Stimulated activated CD8-positive, alpha-beta memory T cell treated with anti-CD3 and anti-CD28 coated beads, Interleukin-12 subunit alpha, Interleukin-12 subunit beta, amount 100 ng/mL, for 4 hours (primary cell): ENCODE results near the gene PEX7.
"Not testable (repeated sequence)": the region's sequence is repeated elsewhere in the genome, so short reads cannot be mapped to it uniquely, and the experiment has no call there.

Experiments used
- DNase-seq: peaks from one replicate; pipeline ENCODE4 v3.0.0-alpha.2; 2020; ENCODE audit warnings: low read depth

Gene PEX7

DNA sequence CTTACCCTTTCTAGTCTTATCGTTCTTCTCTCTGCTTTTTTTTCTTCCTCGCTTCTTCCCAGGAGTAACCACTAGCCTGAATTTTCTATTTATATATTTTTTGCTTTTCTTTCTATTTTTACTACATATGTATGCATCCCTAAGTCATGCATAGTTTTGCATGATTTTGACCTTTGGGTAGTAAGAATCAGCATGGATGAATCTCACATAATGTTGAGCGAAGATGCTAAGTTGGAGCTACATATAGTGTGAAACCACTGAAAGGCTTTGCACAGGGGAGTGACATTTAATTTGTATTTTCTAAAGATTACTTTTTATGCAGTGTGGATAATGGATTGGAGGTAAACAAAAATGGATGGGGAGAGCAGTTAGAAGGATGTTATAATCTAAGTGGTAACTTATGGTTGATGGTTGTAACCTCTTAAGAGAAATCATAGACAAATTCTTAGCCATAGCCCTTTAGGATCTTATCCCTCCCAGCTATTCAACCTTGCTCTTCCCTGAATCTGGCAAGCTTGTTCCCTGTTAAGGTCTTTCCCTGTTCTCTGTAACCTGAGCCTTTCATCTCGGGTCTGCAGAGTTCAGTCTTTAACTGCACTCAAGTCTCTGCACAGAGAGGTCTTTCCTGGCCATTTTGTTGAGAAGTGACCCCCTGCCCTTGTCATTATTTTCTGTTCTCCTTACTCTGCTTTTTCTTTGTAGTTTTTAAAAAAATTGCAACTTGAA lies 18.0 kb downstream of the PEX7 start:
- DNase-seq: no peak

DNA sequence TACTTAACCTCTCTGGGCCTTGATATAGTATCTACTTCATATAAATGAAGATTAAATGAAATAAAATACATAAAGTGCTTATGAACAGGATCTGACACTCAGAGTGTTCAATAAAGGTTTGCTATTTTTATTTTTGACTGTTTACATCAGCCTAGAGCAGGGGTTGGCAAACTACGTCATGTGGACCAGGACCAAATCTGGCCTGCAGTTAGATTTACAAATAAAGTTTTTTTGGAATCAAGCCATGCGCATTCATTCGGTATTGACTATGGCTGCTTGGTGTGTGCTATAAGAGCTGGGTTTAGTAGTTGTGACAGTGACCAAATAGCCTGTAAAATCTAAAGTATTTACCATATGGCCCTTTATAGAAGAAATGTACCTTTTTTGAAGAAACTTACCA lies 20.8 kb downstream of the PEX7 start:
- DNase-seq: no peak

DNA sequence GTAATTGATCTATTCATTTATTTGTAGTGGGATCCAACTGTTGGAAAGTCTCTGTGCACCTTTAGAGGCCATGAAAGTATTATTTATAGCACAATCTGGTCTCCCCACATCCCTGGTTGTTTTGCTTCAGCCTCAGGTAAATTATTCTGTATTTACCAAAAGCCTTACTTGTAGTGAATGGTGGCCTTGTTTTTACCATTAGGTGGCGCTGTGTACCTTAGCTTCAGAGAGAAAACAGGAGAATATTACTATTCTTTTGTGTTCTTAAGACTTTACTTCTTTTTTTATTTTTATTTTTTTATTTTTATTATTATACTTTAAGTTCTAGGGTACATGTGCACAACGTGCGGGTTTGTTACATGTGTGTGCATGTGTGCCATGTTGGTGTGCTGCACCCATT lies 23.7 kb downstream of the PEX7 start:
- DNase-seq: no peak

DNA sequence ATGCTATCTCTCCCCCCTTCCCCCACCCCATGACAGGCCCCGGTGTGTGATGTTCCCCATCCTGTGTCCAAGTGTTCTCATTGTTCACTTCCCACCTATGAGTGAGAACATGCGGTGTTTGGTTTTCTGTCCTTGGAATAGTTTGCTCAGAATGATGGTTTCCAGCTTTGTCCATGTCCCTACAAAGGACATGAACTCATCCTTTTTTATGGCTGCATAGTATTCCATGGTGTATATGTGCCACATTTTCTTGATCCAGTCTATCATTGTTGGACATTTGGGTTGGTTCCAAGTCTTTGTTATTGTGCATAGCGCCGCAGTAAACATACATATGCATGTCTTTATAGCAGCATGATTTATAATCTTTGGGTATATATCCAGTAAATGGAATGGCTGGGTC lies 24.1 kb downstream of the PEX7 start:
- not testable (repeated sequence) for DNase-seq

DNA sequence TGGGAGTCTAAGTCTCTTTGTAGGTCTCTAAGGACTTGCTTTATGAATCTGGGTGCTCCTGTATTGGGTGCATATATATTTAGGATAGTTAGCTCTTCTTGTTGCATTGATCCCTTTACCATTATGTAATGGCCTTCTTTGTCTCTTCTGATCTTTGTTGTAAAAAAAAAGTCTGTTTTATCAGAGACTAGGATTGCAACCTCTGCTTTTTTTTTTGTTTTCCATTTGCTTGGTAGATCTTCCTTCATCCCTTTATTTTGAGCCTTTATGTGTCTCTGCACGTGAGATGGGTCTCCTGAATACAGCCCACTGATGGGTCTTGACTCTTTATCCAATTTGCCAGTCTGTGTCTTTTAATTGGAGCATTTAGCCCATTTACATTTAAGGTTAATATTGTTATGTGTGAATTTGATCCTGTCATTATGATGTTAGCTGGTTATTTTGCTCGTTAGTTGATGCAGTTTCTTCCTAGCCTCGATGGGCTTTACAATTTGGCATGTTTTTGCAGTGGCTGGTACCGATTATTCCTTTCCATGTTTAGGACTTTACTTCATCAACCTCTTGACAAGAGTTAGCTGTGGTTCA lies 27.7 kb downstream of the PEX7 start:
- DNase-seq: not testable (repeated sequence)

DNA sequence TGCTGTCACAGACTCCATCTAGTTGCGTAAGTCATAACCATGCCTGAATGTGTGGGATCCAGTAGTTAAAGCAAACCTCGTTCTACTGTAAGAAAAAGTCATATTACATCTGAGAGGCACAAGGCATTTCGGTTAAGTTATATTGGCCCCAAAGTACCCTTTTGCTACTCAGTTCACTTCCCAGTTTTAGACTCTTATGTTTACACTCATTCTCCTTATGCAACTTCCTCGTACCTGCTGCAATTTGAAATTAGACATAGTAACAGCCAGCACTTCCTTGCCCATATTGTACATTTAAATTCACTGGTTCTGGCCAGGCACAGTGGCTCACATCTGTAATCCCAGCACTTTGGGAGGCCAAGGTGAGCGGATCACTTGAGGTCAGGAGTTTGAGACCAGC lies 37.0 kb downstream of the PEX7 start:
- DNase-seq: no peak

DNA sequence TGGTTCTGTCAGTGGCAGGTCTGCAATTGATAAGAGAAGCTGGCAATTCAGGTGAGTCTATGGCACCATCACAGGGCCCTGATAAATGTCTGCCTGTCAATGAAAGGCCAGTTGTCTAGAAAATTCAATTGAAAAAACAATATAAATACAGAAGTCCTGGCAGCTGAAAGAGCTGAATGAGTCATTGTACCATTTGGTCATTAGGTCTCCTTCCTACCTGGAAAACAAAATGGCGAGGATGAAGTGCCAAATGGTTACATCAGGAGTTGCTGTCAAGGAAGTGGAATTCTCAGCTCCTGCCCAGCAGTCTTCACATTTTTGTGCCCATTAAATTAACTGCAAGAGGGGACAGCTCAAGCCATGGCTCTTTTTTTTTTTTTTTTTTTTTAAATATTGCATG lies 37.7 kb downstream of the PEX7 start:
- no peak for DNase-seq

DNA sequence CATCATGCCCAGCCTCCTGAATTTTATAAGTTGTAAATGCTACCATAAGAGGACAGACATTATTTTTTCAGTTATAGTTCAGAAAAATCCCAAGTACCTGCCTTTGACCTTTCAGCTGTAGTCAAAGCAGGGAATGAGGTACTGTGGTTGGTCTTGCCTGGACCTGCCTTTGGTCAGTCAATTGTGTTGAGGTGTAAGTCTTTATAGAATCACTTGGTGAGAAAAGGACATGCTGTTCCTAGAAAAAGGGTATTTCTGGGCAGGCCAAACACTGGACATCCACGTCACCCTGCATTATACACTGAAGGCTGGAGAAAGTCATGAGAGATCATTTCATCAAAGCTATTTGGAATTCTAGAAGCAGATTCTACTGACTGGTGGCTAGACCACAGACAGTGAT lies 40.3 kb downstream of the PEX7 start:
- no peak for DNase-seq

DNA sequence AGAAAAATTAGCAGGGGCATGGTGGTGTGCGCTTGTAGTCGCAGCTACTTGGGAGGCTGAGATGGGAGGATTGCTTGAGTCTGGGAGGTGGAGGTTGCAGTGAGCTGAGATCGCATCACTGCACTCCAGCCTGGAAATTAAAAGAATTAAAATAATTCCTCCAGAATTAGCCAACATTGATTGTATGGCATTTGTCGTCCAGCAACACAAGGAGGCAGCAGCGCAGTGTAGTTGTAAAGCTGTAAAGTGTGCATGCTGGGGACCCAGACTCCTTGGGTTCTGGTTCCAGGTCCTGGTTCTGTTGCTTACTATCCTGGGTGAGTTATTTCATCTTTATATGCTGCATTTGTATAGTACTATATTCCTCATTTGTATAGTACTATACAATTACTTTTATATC lies 41.4 kb downstream of the PEX7 start:
- no peak for DNase-seq

DNA sequence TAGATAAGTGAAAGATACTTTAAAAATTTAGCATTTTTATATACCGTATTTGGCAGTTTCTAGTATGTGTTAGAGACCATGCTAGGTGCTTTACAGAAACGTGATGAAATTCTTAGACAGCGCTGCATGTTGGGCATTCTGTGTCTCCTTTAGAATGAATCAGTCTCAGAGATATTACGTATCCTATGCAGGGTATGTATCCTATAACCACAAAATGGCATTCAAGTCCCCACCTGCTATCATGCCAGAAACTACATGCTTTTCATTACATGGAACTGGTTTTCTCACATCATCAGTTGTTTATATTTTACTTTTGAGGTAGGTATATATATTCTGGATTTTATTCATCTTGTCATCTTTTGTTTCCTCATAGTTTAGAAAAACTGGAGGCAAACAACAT lies 42.3 kb downstream of the PEX7 start:
- DNase-seq: no peak

DNA sequence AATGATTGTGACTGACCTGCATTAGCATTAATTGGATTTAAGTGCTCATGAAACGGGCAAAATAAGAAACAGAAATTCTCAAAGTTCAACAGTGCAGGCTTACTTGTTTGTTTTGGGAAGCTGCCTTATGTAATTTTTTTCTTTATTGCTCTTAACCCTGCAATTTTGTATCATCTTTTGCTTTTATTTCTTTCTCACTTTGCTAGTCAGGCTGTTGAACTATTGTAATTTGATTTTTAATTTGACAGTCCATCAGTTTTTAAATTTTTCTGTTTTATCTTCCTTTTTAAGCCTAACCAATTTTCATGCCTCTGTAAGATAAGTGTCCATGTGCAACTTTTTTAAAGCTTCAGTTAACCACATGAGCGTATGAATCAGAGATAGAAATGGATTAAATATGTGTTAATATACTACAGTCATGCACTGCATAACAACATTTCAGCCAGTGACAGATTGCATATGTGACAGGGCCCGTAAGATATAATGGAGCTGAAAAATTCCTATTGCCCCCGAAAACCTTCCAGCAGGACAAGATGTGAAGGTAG lies 44.6 kb downstream of the PEX7 start:
- no peak for DNase-seq

DNA sequence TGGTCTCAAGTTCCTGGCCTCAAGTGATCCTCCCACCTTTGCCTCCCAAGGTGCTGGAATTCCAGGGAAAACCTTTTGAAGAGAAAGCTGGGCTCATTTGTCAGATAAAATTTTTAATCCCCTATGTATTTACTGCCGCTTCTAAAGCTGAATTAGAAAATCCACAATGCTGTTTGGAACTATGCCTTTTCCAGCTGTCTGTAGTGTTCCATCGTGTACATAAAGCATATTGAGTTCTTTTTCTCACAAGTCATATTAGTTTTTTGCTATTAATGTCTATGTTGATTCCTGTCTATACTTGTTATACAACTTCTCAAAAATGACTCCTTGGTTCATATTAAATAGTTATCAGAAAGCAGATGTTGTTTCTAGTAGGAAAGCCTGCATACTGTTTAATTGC lies 47.1 kb downstream of the PEX7 start:
- DNase-seq: no peak

DNA sequence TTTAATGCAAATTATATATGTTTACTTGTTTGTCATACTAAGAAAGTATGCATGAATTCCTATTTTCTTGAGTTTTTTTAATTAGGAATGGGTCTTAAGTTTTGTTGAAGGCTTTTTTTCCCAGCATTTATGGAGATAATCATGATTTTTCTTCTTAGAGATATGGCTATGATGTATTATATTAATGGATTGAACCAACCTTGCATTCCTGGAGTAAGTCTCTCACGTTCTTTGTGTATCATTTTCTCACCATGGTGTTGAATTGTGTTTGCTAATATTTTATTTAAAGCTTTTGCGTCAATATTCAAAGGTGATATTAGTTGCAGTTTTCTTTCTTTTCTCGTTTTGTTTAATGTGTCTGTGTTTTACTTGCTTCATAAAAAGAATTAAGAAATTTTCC lies 51.4 kb downstream of the PEX7 start:
- DNase-seq: no peak

DNA sequence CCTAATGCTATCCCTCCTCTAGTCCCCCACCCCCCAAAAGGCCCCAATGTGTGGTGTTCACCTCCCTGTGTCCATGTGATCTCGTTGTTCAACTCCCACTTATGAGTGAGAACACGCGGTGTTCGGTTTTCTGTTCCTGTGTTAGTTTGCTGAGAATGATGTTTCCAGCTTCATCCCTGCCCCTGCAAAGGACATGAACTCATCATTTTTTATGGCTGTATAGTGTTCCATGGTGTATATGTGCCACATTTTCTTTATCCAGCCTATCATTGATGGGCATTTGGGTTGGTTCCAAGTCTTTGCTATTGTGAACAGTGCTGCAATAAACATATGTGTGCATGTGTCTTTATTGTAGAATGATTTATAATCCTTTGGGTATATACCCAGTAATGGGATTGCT lies 54.1 kb downstream of the PEX7 start:
- not testable (repeated sequence) for DNase-seq

DNA sequence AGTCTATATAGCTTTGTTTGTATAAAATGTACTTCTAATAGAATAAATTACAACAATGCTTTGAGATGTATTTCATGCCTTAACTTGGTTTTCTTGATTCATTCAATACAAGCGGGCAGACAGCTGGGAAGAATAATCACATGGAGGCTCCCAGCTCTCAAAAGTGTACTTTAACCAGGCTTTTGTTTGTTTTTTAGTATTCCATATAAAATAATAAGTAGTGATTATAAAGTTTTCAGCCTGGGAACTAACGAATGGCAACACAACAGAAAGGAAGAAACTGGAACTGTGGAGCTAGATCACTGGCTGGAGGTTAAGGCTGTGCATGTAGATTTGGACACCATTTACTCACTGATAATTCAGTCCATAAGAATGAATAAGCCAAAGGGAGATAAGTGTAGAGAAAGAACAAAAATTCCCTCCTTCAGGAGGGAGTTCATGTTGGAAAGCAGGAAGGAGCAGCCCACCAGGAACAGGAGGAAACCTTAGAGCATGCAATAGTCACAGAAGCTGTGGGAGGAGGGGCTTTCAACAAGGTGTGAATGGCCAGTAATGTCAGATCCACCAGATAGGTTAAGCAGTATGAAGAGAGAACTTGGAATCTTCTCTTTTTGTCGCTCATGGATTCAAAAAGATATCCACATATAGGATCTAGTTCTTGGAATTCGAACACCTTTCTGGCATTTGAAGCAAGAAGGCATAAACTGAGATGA lies 58.5 kb downstream of the PEX7 start:
- DNase-seq: no peak

DNA sequence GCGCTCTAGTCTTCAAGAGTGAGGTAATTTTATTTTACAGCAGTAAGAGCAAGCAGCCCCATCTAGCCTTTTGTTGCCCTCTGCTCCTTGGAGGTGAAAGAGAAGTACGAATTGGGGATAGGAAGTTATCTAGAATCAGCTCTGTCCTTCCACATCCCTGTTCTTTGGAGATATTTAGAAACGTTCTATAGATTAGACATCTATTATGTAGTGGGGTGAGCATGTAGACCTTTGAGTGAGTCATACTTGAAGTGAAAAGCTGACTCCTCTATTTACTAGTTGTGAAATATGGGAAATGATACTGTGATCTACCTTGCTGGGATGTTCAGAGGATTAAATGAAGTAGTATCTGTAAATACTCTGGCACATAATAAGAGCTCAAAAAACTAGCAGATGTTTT lies 63.7 kb downstream of the PEX7 start:
- no peak for DNase-seq

DNA sequence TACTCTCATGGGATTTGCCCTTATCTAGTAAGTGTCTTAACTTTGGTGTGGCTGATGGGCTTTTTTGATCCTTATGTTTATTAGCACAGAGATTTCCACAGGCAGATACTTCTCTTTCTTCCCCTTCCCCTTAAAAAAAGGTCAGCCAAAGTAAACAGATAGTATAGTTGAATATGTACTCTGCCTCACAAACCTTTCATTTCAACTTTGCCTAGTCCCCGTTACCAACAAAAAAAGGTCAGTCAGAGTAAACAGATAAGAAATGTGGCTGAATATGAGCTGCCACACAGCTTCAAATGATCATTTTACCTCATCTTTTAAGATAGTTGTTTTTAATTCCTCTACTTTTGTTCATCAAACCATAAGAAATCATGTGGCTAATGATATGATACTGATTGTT lies 65.6 kb downstream of the PEX7 start:
- no peak for DNase-seq

DNA sequence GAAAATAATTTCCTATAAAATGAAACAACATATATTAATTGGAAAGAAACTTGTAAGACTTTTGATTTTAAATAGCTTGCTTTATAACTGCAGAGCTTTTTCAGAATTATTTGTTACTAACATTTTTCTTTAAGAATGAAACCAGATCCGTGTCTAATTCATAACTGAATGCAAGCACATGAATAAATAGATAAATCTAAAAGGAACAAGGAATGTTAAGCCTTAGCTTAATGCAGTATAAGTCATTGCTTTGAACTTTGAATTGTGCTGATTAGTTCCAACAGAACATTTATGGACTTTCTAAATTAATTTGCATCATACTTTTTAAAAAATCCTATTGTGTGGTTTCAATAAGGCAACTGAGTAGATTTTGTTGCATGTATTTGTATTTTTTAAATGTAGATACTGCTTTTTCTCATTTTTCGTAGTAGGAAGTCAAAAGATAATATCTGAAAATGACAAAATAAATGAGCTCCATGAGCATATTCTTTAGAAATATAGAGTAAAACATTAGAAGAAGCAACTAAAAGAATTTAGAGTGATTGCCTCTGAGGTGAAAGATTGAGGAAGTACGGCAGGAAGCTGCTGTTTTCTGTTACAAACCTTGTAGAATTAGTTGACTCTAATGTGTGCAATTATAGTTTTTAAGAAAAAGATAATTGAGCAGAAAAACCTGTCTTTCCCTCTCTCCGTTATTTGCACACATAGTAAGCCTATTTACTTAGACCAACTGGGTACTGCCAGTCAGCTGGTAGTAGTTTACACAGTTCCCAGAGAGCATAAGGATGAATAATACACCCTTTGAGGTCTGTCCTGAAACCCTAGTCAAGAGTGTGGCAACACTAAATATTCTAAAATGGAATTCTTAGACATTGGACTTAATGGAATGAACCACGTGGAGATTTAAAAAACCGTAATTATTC lies 67.1 kb downstream of the PEX7 start:
- no peak for DNase-seq

DNA sequence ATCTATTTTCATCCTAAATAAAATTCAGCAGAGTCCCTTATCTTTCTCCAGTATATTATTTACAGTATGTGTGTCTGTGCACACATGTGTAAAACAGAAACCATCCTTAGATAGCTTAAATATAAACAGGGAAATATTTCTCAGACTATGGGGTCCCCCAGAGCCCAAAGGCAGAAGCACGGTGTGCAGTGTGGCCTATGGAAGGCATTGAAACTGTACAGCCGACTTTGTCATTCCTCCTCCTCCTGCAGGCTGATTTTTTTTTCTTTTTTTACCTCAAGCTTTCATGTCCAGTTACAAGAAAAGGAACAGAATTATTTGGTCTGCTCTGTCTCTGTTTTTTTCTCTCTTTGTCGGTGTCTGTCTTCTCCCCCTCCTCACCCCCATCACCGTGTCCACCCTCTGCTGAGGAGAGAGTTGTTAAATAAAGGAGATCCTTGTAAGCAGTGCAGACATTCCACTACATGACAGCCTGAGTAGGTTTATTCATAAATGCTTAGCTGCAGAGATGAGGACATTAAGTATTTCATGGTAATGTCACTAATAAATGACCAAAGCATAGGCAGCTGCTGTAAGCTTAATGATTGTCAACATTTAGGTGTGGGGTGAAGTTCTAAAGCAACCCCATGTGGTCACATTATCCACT lies 67.9 kb downstream of the PEX7 start:
- DNase-seq: no peak

DNA sequence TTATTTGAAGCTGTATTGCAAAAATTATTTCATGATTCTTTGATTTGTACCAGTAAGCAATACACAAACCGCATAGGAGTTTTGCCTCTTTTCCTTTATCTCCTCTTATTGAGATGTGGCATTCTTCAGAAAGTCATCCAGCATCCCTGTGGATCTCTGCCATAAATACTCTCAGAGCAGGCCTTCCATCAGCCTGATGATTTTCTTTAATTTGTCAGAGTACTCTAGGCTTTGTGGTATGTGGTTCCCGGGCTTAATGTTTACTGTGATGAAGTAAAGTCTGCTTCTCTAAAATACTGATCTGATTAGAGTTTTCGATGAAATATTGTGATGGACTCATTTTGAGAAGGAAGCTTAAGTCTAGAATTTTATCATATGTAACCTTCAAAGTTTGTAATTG lies 68.6 kb downstream of the PEX7 start:
- DNase-seq: no peak

DNA sequence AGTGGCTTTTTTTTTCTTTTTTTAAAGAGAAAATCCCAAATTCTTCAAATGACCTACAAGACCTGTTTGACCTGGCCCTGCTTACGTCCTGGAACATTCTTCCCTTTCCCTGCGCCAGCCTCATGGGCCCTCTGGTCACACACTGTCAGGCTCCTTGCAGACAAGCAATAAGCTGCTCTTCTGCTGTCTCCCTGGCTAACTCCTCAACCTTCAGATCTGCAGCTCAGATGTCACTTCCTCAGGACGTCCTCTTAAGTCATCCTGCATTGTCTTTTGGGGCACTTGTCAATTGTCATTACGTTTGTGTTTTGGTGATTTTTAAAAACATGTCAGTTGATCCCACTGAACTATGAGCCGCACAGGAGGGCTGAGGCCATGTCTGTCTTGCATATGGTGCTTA lies 70.8 kb downstream of the PEX7 start:
- no peak for DNase-seq

DNA sequence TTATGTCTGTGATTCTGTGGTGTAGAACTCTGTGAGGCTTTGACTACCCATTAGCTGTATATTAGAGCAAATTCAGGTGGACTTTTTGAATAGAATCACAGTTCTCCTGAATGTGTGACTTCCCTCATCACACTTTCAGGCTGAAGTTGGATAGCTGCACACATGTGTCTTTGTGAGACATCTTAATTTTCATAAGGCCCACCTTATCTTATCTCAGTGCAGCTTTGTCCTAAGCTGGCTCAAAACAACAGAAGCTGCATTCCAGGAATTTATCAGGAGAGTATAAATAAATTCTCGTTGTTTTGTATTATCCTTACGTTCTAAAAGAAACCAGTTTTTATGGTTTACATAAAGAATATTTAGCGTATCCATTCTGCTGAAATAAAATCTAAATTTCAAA lies 73.5 kb downstream of the PEX7 start:
- no peak for DNase-seq
